GM10266 (cell line): Measurements from ENCODE around the gene UGT1A6.

Source experiments
- DNase-seq: peaks from one replicate; pipeline ENCODE4 v3.0.0; 2012; ENCODE audit errors: extremely low spot score
- TF ChIP-seq, protein P1 (sequence below): IDR thresholded peaks from 2 replicates; pipeline ENCODE4 v1.5.1; 2012; ENCODE audit warnings: mild to moderate bottlenecking, low read depth; ENCODE audit not compliant: control insufficient read depth, insufficient read depth; ENCODE audit errors: missing control alignments

Gene UGT1A6

DNA sequence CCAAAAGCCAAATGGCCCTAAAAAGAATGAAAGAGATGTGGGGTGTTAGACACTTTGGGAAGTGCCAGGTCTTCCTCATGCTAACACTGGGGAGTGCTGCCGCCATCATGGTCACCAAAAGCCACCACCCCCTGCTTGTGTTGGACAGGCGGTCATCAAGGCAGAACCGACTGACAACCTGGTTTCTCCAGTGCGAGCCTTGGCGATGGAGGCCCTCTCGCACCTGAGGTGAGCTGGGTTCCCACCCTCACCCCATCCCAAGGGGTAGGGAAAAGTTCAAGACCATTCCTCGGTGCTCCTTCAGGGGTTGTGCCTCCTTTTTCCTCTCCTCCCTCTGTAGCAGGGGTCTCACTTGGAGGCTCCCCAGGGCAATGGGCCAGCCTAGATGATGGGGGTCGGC lies 119.0 kb downstream of the UGT1A6 start:
- TF ChIP-seq, protein P1, sequence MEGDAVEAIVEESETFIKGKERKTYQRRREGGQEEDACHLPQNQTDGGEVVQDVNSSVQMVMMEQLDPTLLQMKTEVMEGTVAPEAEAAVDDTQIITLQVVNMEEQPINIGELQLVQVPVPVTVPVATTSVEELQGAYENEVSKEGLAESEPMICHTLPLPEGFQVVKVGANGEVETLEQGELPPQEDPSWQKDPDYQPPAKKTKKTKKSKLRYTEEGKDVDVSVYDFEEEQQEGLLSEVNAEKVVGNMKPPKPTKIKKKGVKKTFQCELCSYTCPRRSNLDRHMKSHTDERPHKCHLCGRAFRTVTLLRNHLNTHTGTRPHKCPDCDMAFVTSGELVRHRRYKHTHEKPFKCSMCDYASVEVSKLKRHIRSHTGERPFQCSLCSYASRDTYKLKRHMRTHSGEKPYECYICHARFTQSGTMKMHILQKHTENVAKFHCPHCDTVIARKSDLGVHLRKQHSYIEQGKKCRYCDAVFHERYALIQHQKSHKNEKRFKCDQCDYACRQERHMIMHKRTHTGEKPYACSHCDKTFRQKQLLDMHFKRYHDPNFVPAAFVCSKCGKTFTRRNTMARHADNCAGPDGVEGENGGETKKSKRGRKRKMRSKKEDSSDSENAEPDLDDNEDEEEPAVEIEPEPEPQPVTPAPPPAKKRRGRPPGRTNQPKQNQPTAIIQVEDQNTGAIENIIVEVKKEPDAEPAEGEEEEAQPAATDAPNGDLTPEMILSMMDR = no peak
- DNase-seq = no peak

DNA sequence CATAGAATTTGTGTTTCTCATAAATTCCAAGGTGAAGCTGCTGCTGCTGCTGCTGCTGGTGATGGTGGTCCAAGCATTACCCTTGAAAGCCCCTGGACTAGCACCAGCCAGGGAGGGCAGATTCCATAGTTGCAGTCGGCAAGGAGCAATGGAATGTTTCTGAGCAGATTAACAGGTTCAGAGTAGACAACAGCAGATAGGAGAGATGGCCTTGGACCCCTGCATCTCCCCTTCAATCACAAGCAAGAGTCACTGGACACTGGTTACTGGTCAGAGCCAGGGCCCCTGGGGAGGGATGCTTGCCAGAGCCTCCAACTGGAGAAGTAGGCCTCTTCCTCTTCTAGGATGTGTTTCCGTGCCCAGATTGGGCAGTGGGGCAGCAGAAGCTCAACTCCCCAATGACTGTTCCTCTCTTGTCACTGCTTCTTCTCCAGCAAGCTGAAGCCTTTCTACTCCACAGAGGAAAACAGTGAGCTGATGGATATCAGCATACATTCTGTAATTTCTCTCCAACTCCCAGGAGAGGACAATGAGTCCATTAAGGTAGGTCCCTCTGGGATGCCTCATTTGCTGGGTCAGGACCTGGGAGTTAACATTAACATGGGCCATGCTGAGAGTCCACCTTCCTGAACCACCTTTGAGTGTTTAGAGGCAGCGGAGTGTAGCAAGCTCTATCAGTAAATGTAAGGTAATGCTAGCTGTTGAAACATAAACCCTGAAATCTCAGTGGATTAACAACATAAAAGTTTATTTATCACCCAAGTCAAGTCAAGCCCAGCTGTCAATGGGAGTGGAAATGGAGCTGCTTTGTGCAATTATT lies 120.8 kb downstream of the UGT1A6 start:
- DNase-seq = no peak

DNA sequence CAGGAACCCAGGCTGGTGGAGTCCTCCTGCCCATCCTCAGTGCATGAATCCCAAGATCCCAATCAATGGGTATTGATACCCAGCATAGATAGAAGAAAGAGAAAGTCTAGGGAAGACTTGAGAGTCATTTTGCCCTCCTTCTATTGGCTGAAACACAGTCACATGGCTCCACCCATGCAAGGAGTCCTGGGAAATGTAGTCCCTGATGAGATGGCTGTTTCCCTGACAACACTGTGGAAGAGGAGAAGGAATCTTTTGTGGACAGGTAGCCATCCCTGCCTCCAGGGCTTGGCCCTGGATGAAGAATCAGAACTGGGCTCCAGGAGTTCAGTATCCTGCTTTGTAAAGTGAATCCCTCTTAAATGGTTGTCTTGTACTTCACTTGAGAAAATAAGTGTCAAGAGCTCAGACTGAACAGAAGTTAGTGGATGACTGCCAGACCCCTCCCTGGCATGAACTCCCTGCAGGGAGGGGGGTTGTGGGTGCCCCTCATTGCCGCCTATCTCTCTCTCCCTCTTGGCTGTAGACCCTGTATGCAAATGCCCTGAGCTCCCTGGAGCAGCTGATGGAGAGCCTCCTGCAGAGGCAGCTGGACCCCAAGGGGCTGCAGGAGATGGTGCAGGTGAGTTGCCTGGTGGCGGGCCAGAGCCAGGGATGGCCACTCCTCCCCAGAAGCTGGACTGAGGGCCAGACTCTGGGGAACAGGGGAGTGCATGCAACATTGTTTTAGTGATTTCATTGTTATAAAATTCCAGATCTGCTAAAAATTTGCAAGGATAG lies 121.6 kb downstream of the UGT1A6 start:
- DNase-seq = no peak
- TF ChIP-seq, protein P1 = no peak

More for the DNA sequence above, 120.8 kb downstream of the UGT1A6 start:
- TF ChIP-seq, protein P1 = no peak

DNA sequence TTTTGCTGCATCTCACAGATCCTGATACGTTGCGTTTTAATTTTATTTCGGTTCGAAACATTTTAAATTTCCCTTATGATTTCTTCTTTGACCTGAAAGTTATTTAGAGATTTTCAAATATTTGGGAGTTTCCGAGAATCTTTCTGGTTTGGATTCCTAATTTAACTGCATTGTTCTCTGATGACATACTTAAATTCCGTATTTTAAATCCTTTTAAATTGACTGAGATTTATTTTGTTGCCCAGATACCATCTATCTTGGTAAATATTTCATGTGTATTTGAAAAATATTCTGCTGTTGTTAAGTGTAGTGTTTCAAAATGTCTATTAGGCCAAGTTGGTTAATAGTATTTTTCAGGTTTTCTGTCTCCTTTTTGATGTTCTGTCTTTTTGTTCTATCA lies 123.2 kb downstream of the UGT1A6 start:
- DNase-seq = no peak
- TF ChIP-seq, protein P1 = no peak

DNA sequence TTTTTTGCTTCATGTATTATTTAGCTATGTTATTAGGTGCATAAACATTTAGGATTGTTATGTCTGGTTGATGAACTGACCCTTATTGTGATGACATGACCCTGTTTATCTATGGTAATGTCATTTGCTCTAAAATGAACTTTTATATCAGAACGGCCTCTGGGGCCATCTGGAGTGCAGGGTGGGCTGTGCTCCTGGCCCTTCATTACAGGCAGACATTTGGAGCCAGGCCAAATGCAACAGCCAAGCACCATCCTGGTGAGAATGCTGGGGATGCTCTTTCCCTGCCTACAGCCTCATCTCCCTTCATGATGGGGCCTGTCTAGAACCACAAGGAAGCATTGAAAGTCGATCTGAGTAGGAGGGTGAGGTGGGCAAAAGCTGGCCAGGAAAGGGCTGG lies 123.6 kb downstream of the UGT1A6 start:
- no peak for DNase-seq
- TF ChIP-seq, protein P1 = no peak

DNA sequence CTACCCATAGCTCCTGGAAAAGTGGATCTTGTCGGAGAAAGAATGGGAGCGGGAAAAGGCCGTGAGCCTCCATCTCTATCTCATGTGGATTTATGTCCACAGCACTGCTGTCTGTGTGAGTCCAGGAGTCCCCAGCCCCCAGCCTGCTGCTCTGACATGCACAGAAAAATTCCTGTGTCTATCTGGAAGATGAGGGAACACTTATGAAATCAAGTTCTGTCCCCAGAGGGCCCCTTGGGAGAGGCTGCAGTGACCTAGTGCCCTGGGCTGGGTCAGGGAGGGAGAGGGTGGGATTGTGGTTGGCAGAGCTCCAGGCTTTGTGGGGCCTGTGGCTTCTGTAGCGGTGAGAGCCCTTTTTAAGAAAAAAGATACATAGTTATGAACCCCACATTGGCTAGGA lies 124.1 kb downstream of the UGT1A6 start:
- TF ChIP-seq, protein P1 = no peak
- no peak for DNase-seq
